ENCODE results near the gene CD22.
"Not testable (repeated sequence)": the region's sequence is repeated elsewhere in the genome, so short reads cannot be mapped to it uniquely, and the experiment has no call there.

Gene CD22

DNA sequence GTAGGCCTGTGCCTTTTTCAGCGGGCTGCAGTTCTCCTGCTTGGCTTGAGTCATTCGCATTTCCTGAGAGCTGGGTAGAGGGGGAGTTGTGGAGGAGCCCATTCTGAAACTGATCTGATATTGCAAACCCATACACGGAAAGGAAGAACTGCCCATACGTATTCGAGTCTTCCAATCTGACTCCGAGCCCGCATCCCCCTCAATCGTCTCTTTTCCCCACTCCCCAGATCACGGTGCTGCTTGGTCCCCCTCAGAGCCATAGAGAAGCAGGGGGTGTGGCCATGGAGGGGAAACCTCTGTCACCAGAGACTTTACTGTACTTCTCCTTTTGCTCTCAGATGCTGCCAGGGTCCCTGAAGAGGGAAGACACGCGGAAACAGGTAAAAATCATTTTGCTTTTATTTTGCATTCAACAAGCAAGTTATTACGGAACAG, at the start of gene CD22:
Gene CD22, plus strand, starts transcription at position 337 of the 435 bp plus-strand sequence. CDS start 2,854 bp downstream, outside the sequence.
- Histone ChIP-seq H3K36me3 (ENCODE audit: control insufficient read depth in 1 of 2, insufficient read depth in 2 of 2, low read length in 2 of 2) (no peaks in the 10 kb centered on the region), H3K27ac (ENCODE audit: low read depth, low read length) (no peak within 1 kb of the TSS), H3K9ac (ENCODE audit: low read depth in 1 of 2, low read length in 2 of 2) (no peak within 1 kb of the TSS), H3K9me3 (ENCODE audit: control insufficient read depth in 1 of 2, low read length in 2 of 2) (no peaks in the 10 kb centered on the region), H3K27me3 (ENCODE audit: control insufficient read depth in 1 of 2, insufficient read depth in 2 of 2, low read length in 2 of 2) (peaks cover 6 to 7% of the 10 kb centered on the region in 2 donors), H3K4me1 (ENCODE audit: control insufficient read depth in 1 of 2, insufficient read depth in 2 of 2, low read length in 2 of 2) (no peaks in the 10 kb centered on the region), H3K4me3 (ENCODE audit: low read depth in 1 of 2, low read length in 2 of 2) (no peak within 1 kb of the TSS)

DNA sequence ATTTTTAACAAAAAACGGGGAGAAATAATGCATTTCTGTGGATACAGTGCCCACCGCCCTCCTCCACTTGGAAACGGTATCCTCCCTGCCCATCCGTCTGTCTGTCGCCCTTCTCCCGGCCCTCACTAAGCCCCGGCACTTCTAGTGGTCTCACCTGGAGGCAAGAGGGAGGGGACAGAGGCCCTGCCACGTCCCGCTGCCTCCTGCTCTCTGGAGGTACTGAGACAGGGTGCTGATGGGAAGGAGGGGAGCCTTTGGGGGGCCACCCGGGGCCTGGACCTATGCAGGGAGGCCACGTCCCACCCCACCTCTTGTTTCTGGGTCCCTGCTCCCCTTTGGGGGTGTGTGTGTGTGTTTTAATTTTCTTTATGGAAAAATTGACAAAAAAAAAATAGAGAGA, 49.6 kb upstream of the CD22 start:
- Histone ChIP-seq H3K9ac (ENCODE audit: low read depth in 1 of 2, low read length in 2 of 2) (no peak overlapping the region), H3K27ac (ENCODE audit: low read depth, low read length) (no peak overlapping the region), H3K9me3 (ENCODE audit: control insufficient read depth in 1 of 2, low read length in 2 of 2) (no peaks in the 10 kb centered on the region), H3K4me3 (ENCODE audit: low read depth in 1 of 2, low read length in 2 of 2) (no peak overlapping the region), H3K36me3 (ENCODE audit: control insufficient read depth in 1 of 2, insufficient read depth in 2 of 2, low read length in 2 of 2) (peaks cover 4 to 37% of the 10 kb centered on the region in 2 donors), H3K4me1 (ENCODE audit: control insufficient read depth in 1 of 2, insufficient read depth in 2 of 2, low read length in 2 of 2) (peaks cover 0 to 12% of the 10 kb centered on the region in 2 donors), H3K27me3 (ENCODE audit: control insufficient read depth in 1 of 2, insufficient read depth in 2 of 2, low read length in 2 of 2) (peaks cover 0 to 7% of the 10 kb centered on the region in 2 donors)

DNA sequence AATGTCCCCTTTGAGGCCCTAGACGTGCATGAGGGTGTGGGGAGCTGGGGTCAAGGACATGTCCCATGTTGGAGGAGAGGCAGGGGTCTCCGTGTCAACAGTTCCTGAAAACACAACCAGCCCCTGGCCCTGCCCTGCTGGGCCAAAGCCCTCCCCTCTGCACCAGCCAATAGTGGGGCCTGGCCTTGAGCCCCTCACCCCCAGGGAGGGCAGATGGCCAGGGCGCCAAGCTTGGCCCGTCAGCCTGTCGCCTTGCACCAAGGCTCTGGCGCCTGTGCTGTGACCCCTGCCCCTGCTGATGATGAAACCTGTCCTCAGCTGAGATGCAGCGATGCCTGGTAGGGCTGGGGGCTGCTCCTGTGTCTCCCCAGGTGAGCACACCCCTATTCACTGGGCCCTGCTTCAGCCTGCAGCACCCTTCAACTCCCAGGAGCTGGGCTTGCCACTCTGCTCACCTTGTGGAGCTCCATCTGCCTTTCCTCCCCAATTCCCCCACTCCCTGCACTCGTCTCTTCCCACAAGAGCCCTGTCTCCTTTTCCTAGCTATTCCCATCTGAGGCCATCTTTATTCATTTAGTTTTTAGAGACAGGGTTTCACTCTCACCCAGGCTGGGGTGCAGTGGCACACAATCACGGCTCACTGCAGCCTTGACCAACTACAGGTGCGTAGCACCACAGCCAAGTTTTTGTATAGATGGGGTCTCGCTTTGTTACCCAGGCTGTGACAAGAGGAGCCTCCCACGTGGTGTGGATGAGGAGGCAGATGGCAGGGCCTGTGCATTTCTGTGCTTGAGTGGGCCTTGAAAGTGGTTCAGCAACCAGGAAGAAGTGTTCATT, 48.8 kb upstream of the CD22 start:
- Histone ChIP-seq H3K9ac (ENCODE audit: low read depth in 1 of 2, low read length in 2 of 2) (no peak overlapping the region), H3K27me3 (ENCODE audit: control insufficient read depth in 1 of 2, insufficient read depth in 2 of 2, low read length in 2 of 2) (peaks cover 0 to 7% of the 10 kb centered on the region in 2 donors), H3K4me3 (ENCODE audit: low read depth in 1 of 2, low read length in 2 of 2) (no peak overlapping the region), H3K4me1 (ENCODE audit: control insufficient read depth in 1 of 2, insufficient read depth in 2 of 2, low read length in 2 of 2) (peaks cover 0 to 12% of the 10 kb centered on the region in 2 donors), H3K27ac (ENCODE audit: low read depth, low read length) (no peak overlapping the region), H3K36me3 (ENCODE audit: control insufficient read depth in 1 of 2, insufficient read depth in 2 of 2, low read length in 2 of 2) (peaks cover 4 to 33% of the 10 kb centered on the region in 2 donors), H3K9me3 (ENCODE audit: control insufficient read depth in 1 of 2, low read length in 2 of 2) (no peaks in the 10 kb centered on the region)

DNA sequence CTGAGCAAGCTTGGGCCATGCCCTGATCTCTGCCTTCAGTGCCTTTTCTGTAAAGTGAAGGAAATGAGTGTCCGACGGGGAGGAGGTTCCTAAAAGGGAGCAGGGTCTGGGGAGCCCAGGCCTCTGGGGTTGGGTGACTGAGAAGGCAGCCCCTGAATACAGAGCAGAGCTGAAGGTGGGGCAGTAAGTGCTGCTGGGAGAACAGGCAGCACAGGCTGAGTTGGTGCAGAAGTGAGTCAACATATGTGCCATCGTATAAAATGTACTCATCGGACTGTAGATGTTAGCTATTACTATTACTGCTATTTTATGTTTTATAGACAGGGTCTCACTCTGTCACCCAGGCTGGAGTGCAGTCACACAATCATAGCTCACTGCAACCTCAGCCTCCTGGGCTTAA, 47.7 kb upstream of the CD22 start:
- peaks cover 2 to 24% of the 10 kb centered on the region in 2 donors for H3K36me3 ChIP-seq (ENCODE audit: control insufficient read depth in 1 of 2, insufficient read depth in 2 of 2, low read length in 2 of 2)
- H3K9ac ChIP-seq (ENCODE audit: low read depth in 1 of 2, low read length in 2 of 2) = no peak overlapping the region
- no peak overlapping the region for H3K4me3 ChIP-seq (ENCODE audit: low read depth in 1 of 2, low read length in 2 of 2)
- H3K4me1 ChIP-seq (ENCODE audit: control insufficient read depth in 1 of 2, insufficient read depth in 2 of 2, low read length in 2 of 2) = peaks cover 0 to 12% of the 10 kb centered on the region in 2 donors
- no peaks in the 10 kb centered on the region for H3K9me3 ChIP-seq (ENCODE audit: control insufficient read depth in 1 of 2, low read length in 2 of 2)
- peaks cover 0 to 7% of the 10 kb centered on the region in 2 donors for H3K27me3 ChIP-seq (ENCODE audit: control insufficient read depth in 1 of 2, insufficient read depth in 2 of 2, low read length in 2 of 2)
- no peak overlapping the region for H3K27ac ChIP-seq (ENCODE audit: low read depth, low read length)

DNA sequence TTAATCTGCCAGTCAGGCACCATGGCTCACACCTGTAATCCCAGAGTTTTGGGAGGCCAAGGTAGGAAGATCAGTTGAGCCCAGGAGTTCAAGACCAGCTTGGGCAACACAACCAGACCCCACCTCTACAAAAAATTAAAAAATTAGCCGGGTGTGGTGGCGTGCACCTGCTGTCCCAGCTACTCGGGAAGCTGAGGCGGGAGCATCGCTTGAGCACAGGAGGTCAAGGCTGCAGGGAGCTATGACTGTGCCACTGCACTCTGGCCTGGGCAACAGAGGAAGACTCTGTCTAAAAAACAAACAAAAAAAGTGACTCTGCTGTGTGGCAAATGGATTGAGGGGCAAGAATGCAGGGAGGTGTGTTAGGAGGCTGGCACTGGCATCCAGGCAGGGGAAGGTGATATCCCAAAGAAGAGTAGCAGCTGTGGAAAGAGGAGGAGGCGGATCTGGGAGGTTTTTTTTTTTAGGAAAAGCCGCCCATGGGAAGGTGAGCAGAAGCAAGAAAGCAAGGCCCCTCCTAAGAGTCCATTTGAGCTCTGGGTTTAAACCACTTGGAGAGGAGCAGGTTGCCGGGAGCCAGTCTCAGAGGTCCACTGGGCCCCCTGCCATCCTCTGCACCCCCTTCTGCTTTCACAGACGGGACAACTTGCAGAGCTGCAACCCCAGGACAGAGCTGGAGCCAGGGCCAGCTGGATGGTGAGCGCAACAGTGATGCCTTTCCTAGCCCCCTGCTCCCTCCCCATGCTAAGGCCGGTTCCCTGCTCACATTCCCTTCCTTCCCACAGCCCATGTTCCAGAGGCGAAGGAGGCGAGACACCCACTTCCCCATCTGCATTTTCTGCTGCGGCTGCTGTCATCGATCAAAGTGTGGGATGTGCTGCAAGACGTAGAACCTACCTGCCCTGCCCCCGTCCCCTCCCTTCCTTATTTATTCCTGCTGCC, 44.6 kb upstream of the CD22 start:
- no peak overlapping the region for H3K27ac ChIP-seq (ENCODE audit: low read depth, low read length)
- peaks cover 0 to 7% of the 10 kb centered on the region in 2 donors for H3K27me3 ChIP-seq (ENCODE audit: control insufficient read depth in 1 of 2, insufficient read depth in 2 of 2, low read length in 2 of 2)
- H3K36me3 ChIP-seq (ENCODE audit: control insufficient read depth in 1 of 2, insufficient read depth in 2 of 2, low read length in 2 of 2) = no peaks in the 10 kb centered on the region
- no peak overlapping the region for H3K4me3 ChIP-seq (ENCODE audit: low read depth in 1 of 2, low read length in 2 of 2)
- no peak overlapping the region for H3K9ac ChIP-seq (ENCODE audit: low read depth in 1 of 2, low read length in 2 of 2)
- H3K4me1 ChIP-seq (ENCODE audit: control insufficient read depth in 1 of 2, insufficient read depth in 2 of 2, low read length in 2 of 2) = peaks cover 0 to 12% of the 10 kb centered on the region in 2 donors
- no peaks in the 10 kb centered on the region for H3K9me3 ChIP-seq (ENCODE audit: control insufficient read depth in 1 of 2, low read length in 2 of 2)

DNA sequence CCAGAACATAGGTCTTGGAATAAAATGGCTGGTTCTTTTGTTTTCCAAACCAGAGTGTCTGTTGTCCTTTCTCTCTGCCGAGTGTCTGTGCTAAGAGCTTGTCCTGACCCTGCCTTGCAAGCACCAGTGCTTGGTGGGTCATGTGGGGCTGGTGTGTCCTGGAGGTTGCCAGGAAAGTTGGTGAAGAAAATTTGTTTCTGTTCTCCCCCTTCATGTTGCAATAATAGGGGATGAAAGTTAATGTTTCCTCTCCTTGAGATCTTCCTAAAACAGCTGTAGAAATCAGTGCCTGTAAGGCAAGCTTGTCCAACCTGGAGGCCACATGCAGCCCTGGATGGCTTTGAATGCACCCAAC, 43.9 kb upstream of the CD22 start:
- H3K27ac ChIP-seq (ENCODE audit: low read depth, low read length) = no peak overlapping the region
- H3K36me3 ChIP-seq (ENCODE audit: control insufficient read depth in 1 of 2, insufficient read depth in 2 of 2, low read length in 2 of 2) = no peaks in the 10 kb centered on the region
- no peak overlapping the region for H3K4me3 ChIP-seq (ENCODE audit: low read depth in 1 of 2, low read length in 2 of 2)
- H3K4me1 ChIP-seq (ENCODE audit: control insufficient read depth in 1 of 2, insufficient read depth in 2 of 2, low read length in 2 of 2) = peaks cover 0 to 12% of the 10 kb centered on the region in 2 donors
- H3K27me3 ChIP-seq (ENCODE audit: control insufficient read depth in 1 of 2, insufficient read depth in 2 of 2, low read length in 2 of 2) = peaks cover 0 to 7% of the 10 kb centered on the region in 2 donors
- H3K9me3 ChIP-seq (ENCODE audit: control insufficient read depth in 1 of 2, low read length in 2 of 2) = no peaks in the 10 kb centered on the region
- H3K9ac ChIP-seq (ENCODE audit: low read depth in 1 of 2, low read length in 2 of 2) = no peak overlapping the region

DNA sequence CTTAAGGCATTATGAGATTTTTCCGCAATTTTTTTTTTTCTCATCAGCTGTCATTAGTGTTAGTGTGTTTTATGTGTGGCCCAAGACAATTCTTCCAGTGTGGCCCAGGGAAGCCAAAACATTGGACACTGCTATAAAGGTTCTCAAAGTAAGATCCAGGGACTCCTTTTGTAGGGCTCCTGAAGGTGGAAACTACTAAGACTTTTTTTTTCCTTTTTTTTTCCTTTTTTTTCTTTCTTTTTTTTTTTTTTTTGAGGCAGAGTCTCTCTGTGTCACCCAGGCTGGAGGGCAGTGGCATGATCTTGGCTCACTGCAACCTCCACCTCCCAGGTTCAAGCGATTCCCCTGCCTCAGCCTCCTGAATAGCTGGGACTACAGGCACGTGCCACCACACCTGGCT, 43.5 kb upstream of the CD22 start:
- not testable (repeated sequence) for H3K27me3 ChIP-seq (ENCODE audit: control insufficient read depth in 1 of 2, insufficient read depth in 2 of 2, low read length in 2 of 2); H3K4me3 ChIP-seq (ENCODE audit: low read depth in 1 of 2, low read length in 2 of 2); H3K9me3 ChIP-seq (ENCODE audit: control insufficient read depth in 1 of 2, low read length in 2 of 2); H3K27ac ChIP-seq (ENCODE audit: low read depth, low read length); H3K36me3 ChIP-seq (ENCODE audit: control insufficient read depth in 1 of 2, insufficient read depth in 2 of 2, low read length in 2 of 2); H3K9ac ChIP-seq (ENCODE audit: low read depth in 1 of 2, low read length in 2 of 2)
- H3K4me1 ChIP-seq (ENCODE audit: control insufficient read depth in 1 of 2, insufficient read depth in 2 of 2, low read length in 2 of 2) = peaks cover 0 to 12% of the 10 kb centered on the region in 2 donors

DNA sequence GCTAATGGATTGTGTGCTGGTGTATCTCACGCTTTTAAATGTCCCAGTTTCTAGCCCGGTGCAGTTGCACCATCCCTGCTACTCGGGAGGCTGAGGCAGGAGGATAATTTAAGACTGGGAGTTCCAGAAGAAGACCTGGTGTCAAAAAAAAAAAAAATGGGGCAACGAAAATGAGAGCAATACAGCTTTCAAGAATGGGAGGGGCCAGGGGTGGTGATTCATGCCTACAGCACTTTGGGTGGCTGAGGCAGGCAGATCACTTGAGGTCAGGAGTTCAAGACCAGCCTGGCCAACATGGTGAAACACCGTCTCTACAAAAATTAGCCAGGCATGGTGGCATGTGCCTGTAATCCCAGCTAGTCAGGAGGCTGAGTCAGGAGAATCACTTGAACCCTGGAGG, 42.9 kb upstream of the CD22 start:
- not testable (repeated sequence) for H3K9ac ChIP-seq (ENCODE audit: low read depth in 1 of 2, low read length in 2 of 2); H3K27me3 ChIP-seq (ENCODE audit: control insufficient read depth in 1 of 2, insufficient read depth in 2 of 2, low read length in 2 of 2); H3K9me3 ChIP-seq (ENCODE audit: control insufficient read depth in 1 of 2, low read length in 2 of 2); H3K36me3 ChIP-seq (ENCODE audit: control insufficient read depth in 1 of 2, insufficient read depth in 2 of 2, low read length in 2 of 2); H3K27ac ChIP-seq (ENCODE audit: low read depth, low read length); H3K4me3 ChIP-seq (ENCODE audit: low read depth in 1 of 2, low read length in 2 of 2)
- peaks cover 0 to 10% of the 10 kb centered on the region in 2 donors for H3K4me1 ChIP-seq (ENCODE audit: control insufficient read depth in 1 of 2, insufficient read depth in 2 of 2, low read length in 2 of 2)

DNA sequence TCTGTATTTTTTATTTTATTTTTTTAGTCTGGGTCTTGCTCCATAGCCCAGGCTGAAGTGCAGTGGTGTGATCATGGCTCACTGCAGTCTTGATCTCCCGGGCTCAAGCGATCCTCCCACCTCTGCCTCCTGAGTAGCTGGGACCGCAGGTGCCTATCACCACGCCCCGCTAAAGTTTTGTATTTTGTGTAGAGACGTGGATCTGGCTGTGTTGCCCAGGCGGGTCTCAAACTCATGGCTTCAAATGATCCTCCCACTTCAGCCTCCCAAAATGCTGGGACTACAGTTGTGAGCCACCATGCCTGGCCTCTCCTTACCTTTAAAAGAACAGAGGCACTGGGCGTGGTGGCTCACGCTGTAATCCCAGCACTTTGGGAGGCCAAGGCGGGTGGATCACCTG, 41.3 kb upstream of the CD22 start:
- H3K4me1 ChIP-seq (ENCODE audit: control insufficient read depth in 1 of 2, insufficient read depth in 2 of 2, low read length in 2 of 2) = no peaks in the 10 kb centered on the region
- H3K27ac ChIP-seq (ENCODE audit: low read depth, low read length) = no peak overlapping the region
- peaks cover 0 to 3% of the 10 kb centered on the region in 2 donors for H3K27me3 ChIP-seq (ENCODE audit: control insufficient read depth in 1 of 2, insufficient read depth in 2 of 2, low read length in 2 of 2)
- no peak overlapping the region for H3K9ac ChIP-seq (ENCODE audit: low read depth in 1 of 2, low read length in 2 of 2)
- no peaks in the 10 kb centered on the region for H3K9me3 ChIP-seq (ENCODE audit: control insufficient read depth in 1 of 2, low read length in 2 of 2)
- no peaks in the 10 kb centered on the region for H3K36me3 ChIP-seq (ENCODE audit: control insufficient read depth in 1 of 2, insufficient read depth in 2 of 2, low read length in 2 of 2)
- no peak overlapping the region for H3K4me3 ChIP-seq (ENCODE audit: low read depth in 1 of 2, low read length in 2 of 2)

DNA sequence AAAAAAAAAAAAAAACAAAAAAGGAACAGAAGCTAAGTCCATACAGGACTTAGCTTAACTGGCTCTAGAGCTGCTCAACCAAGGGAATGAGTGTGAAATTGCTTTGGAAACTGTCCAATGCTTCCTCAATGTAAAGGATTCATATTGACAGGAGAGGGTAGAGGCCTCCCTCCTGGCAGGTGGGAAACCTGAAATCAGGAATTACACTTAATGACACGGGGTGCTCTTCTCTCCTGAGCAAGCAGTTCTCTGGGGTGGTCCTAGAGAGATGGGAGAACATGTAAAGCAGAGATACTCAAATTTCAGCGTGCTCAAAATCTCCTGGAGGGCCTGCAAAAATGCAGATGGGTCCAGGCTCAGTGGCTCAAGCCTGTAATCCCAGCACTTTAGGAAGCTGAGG, 40.7 kb upstream of the CD22 start:
- no peaks in the 10 kb centered on the region for H3K4me1 ChIP-seq (ENCODE audit: control insufficient read depth in 1 of 2, insufficient read depth in 2 of 2, low read length in 2 of 2)
- H3K27me3 ChIP-seq (ENCODE audit: control insufficient read depth in 1 of 2, insufficient read depth in 2 of 2, low read length in 2 of 2) = peaks cover 0 to 2% of the 10 kb centered on the region in 2 donors
- H3K4me3 ChIP-seq (ENCODE audit: low read depth in 1 of 2, low read length in 2 of 2) = no peak overlapping the region
- no peak overlapping the region for H3K27ac ChIP-seq (ENCODE audit: low read depth, low read length)
- H3K9ac ChIP-seq (ENCODE audit: low read depth in 1 of 2, low read length in 2 of 2) = no peak overlapping the region
- no peaks in the 10 kb centered on the region for H3K9me3 ChIP-seq (ENCODE audit: control insufficient read depth in 1 of 2, low read length in 2 of 2)
- H3K36me3 ChIP-seq (ENCODE audit: control insufficient read depth in 1 of 2, insufficient read depth in 2 of 2, low read length in 2 of 2) = no peaks in the 10 kb centered on the region

All from duodenal mucosa (tissue), 2 donors.